OCI-LY7 (cell line): ENCODE results near the gene FAM76B. TPM values are rescaled to one million over a fixed set of nuclear protein-coding genes. Genes with fewer than 3 reads are reported as not detected.

ENCODE experiments used
- BruUV-seq: library from RNA; stranded (reverse); fragments of 400-500 nt; replicated peaks from 2 replicates; lab custom pipeline; 2021; lab: Mats Ljungman, UMichigan
- CTCF ChIA-PET: fragments of 300-600 bp; sonication (Branson Sonifier 250); formaldehyde crosslinking; loops from one replicate; lab custom pipeline; 2022; ENCODE audit warnings: antibody characterized with exemption; ENCODE audit not compliant: unreplicated experiment; lab: Charles Lee
- POLR2A ChIA-PET: fragments of 300-600 bp; sonication (Branson Sonifier 250); formaldehyde crosslinking; loops from one replicate; lab custom pipeline; 2022; ENCODE audit warnings: antibody characterized with exemption; lab: Charles Lee
- DNase-seq: peaks from one replicate; pipeline ENCODE4 v3.0.0-alpha.2; 2015; ENCODE audit warnings: low spot score
- H2AFZ ChIP-seq: fragments of 200-600 bp; sonication (generic), shearing (Covaris generic); 2 replicates; pipeline ENCODE4 v1.6.1; 2014; ENCODE audit warnings: mild to moderate bottlenecking, antibody characterized with exemption, low read length, moderate library complexity
- H3K27ac ChIP-seq: fragments of 200-600 bp; sonication (generic); 2 replicates; pipeline ENCODE4 v1.5.1; 2014; ENCODE audit warnings: mixed run types, low read depth, mild to moderate bottlenecking, moderate library complexity, low read length, inconsistent platforms; ENCODE audit not compliant: poor library complexity, severe bottlenecking
- H3K36me3 ChIP-seq: fragments of 200-600 bp; sonication (generic); 2 replicates; pipeline ENCODE4 v1.6.1; 2014; ENCODE audit warnings: mild to moderate bottlenecking, antibody characterized with exemption, low read length, moderate library complexity, mixed read lengths; ENCODE audit not compliant: insufficient read depth
- H3K4me1 ChIP-seq: fragments of 200-600 bp; sonication (generic); 2 replicates; pipeline ENCODE4 v1.5.1; 2014; ENCODE audit warnings: mild to moderate bottlenecking, low read length; ENCODE audit not compliant: insufficient read depth, poor library complexity, severe bottlenecking
- H3K4me2 ChIP-seq: fragments of 200-600 bp; sonication (generic); 2 replicates; pipeline ENCODE4 v1.6.1; 2014; ENCODE audit warnings: mild to moderate bottlenecking, low read length
- H3K4me3 ChIP-seq: fragments of 200-600 bp; sonication (generic); 2 replicates; pipeline ENCODE4 v1.5.1; 2014; ENCODE audit warnings: mild to moderate bottlenecking, low read depth, low read length; ENCODE audit not compliant: poor library complexity, severe bottlenecking
- H3K79me2 ChIP-seq: fragments of 200-600 bp; sonication (generic); 2 replicates; pipeline ENCODE4 v1.6.1; 2016; ENCODE audit warnings: low read depth, mild to moderate bottlenecking, low read length, moderate library complexity, mixed read lengths; ENCODE audit not compliant: insufficient read depth
- H3K9me2 ChIP-seq: fragments of 200-600 bp; sonication (generic); 2 replicates; pipeline ENCODE4 v1.6.1; 2016; ENCODE audit warnings: mild to moderate bottlenecking, low read length, mixed read lengths; ENCODE audit not compliant: insufficient read depth
- H3K9me3 ChIP-seq: fragments of 200-600 bp; sonication (generic); 2 replicates; pipeline ENCODE4 v1.6.1; 2014; ENCODE audit warnings: mild to moderate bottlenecking, mixed run types, low read length, mixed read lengths
- H4K20me1 ChIP-seq: fragments of 200-600 bp; sonication (generic); 2 replicates; pipeline ENCODE4 v1.6.1; 2014; ENCODE audit warnings: mild to moderate bottlenecking, antibody characterized with exemption, low read length, moderate library complexity, mixed read lengths; ENCODE audit not compliant: insufficient read depth
- CTCF ChIP-seq: fragments of 200-600 bp; sonication (generic); conservative IDR thresholded peaks from 2 replicates; pipeline ENCODE4 v1.5.1; 2014; ENCODE audit warnings: mild to moderate bottlenecking, antibody characterized with exemption, low read length, moderate library complexity, mixed read lengths
- EZH2phosphoT487 ChIP-seq: fragments of 200-600 bp; sonication (generic); IDR thresholded peaks from 2 replicates; pipeline ENCODE4 v1.6.1; 2018; ENCODE audit warnings: low read depth, borderline replicate concordance, mild to moderate bottlenecking, mixed run types, antibody characterized with exemption, low read length, moderate library complexity, mixed read lengths
- intact Hi-C: fragments of 100-400 bp; cut with micrococcal nuclease; formaldehyde crosslinking; loops from one replicate; pipeline ENCODE4 v1.10.0; 2022; ENCODE audit not compliant: unreplicated experiment
- total RNA-seq, 2 experiments: library from RNA; depleted of rRNA in 1 of 2; stranded (reverse); fragments of >200 nt in 1 of 2; shearing (Covaris generic) in 1 of 2; gene quantifications; 2 replicates each; pipeline ENCODE4 v1.2.3, GENCODE V29; 2014 to 2022

The FAM76B gene
- total RNA-seq, 2 experiments from 2014 or later, result 40.9 to 53.7 TPM

DNA sequence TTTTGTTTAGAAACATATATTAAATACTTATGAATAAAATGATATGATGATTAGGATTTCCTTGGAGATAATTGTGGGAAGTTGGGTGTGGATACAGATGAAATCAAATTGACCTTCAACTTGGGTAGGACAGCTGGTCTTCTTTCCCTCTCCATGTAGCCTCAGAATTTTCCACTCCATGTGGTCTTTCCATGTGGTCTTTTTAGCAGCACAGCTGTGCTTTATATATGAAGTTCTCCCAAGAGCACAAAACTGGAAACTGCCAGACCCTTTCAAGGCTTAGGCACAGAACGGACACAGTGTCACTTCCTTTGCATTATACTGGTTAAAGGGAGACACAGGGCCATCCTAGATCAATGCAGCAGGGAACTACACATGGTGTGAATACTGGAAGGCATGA is 28.6 kb downstream of the FAM76B start:
- CTCF ChIA-PET, result interaction anchor here (0.9 kb wide), 1 partner anchor 609 kb away, joined by 3 read pairs; no protein-coding TSS in a partner anchor

GRCh38 chr11:95751515-95751914 is 38.1 kb downstream of the FAM76B start:
- Histone ChIP-seq H3K27ac (no peak overlapping the region), H3K36me3 (no peaks in the 10 kb centered on the region), H2AFZ (no peak overlapping the region), H3K4me1 (no peaks in the 10 kb centered on the region), H3K9me3 (no peaks in the 10 kb centered on the region), H3K79me2 (no peaks in the 10 kb centered on the region), H3K4me3 (no peak overlapping the region), H4K20me1 (no peaks in the 10 kb centered on the region), H3K4me2 (no peak overlapping the region), H3K9me2 (no peaks in the 10 kb centered on the region)
- DNase-seq, result no peak
- intact Hi-C loops, result no loop called here
- TF ChIP-seq CTCF (no peak), EZH2phosphoT487 (no peak)
- POLR2A ChIA-PET, result no interaction called here
- CTCF ChIA-PET, result no interaction called here
- BruUV-seq, result no TSS peak

More for the DNA sequence above, 28.6 kb downstream of the FAM76B start:
- no peak overlapping the region for H3K27ac ChIP-seq
- H2AFZ ChIP-seq, result no peak overlapping the region
- H3K4me1 ChIP-seq, result no peaks in the 10 kb centered on the region
- H3K9me2 ChIP-seq, result no peaks in the 10 kb centered on the region
- H3K79me2 ChIP-seq, result no peaks in the 10 kb centered on the region
- intact Hi-C loops, result loop anchor here (5.0 kb wide), 1 partner anchor 254 kb away; no protein-coding TSS in a partner anchor
- no peak for DNase-seq
- BruUV-seq, result no TSS peak
- no peaks in the 10 kb centered on the region for H3K9me3 ChIP-seq
- TF ChIP-seq CTCF (no peak), EZH2phosphoT487 (no peak)
- POLR2A ChIA-PET, result interaction anchor here (0.7 kb wide), 1 partner anchor 30 kb away, joined by 4 read pairs; no protein-coding TSS in a partner anchor
- H3K4me2 ChIP-seq, result no peak overlapping the region
- H3K4me3 ChIP-seq, result no peak overlapping the region
- no peaks in the 10 kb centered on the region for H3K36me3 ChIP-seq
- H4K20me1 ChIP-seq, result no peaks in the 10 kb centered on the region

DNA sequence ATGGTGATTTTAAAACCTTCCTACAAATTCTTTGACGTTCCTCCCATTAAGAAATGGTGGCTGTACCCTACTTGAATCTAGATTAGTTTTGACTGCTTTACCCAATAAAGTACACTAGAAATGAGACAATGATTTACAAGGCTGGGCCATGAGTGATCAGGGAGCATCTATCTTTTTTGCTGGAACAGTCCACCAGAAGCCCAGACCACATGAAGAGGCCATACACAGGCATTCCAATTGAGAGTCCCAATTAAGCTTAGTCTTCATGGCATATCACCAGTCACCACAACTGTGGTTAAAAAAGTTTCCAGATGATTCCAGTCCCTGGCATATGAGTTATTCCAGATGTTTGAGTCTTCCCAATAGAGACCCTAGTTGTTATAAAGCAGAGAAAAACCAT is 39.5 kb downstream of the FAM76B start:
- ChIA-PET CTCF (interaction anchor here (1.2 kb wide), 1 partner anchor 45 kb away, joined by 3 read pairs; no protein-coding TSS in a partner anchor), POLR2A (no interaction called here)
- Histone ChIP-seq H3K9me2 (no peaks in the 10 kb centered on the region), H4K20me1 (no peaks in the 10 kb centered on the region), H3K27ac (no peak overlapping the region), H3K36me3 (no peaks in the 10 kb centered on the region), H3K9me3 (no peaks in the 10 kb centered on the region), H2AFZ (no peak overlapping the region), H3K4me2 (no peak overlapping the region), H3K79me2 (no peaks in the 10 kb centered on the region), H3K4me1 (no peaks in the 10 kb centered on the region), H3K4me3 (no peak overlapping the region)
- BruUV-seq, result no TSS peak
- no peak for DNase-seq
- TF ChIP-seq CTCF (no peak), EZH2phosphoT487 (no peak)
- intact Hi-C loops, result no loop called here
